PC-9 (cell line): ENCODE data around the gene RTF2. TPM values are rescaled to one million over a fixed set of nuclear protein-coding genes. Genes with fewer than 3 reads are reported as not detected.
A peak's percentile ranks its signal among the peaks of the same experiment; 100 is the strongest.

Source experiments
- Bru-seq: library from RNA; stranded (reverse); fragments of 400-500 nt; gene quantifications from one replicate; lab custom pipeline; 2021; lab: Mats Ljungman, UMichigan
- BruChase-seq, 2 experiments: library from RNA; stranded (reverse); fragments of 400-500 nt; gene quantifications; one replicate each; lab custom pipeline; 2021; lab: Mats Ljungman, UMichigan
- BruUV-seq: library from RNA; stranded (reverse); fragments of 400-500 nt; replicated peaks from 2 replicates; lab custom pipeline; 2021; lab: Mats Ljungman, UMichigan
- CTCF ChIA-PET: fragments of 300-600 bp; sonication (Branson Sonifier 250); formaldehyde crosslinking; loops from one replicate; lab custom pipeline; 2022; ENCODE audit warnings: antibody characterized with exemption; lab: Charles Lee
- POLR2A ChIA-PET: fragments of 300-600 bp; sonication (Branson Sonifier 250); formaldehyde crosslinking; loops from one replicate; lab custom pipeline; 2022; ENCODE audit warnings: antibody characterized with exemption; ENCODE audit not compliant: unreplicated experiment; lab: Charles Lee
- DNase-seq, 2 experiments: peaks; one replicate each; pipeline versions ENCODE4 v3.0.0 to v3.0.0-alpha.2; 2015 to 2022; ENCODE audit warnings: mixed read lengths in 1 of 2
- H2AFZ ChIP-seq: fragments of 200-600 bp; sonication (generic); 2 replicates; pipeline ENCODE4 v1.8.1; 2017; ENCODE audit warnings: antibody characterized with exemption
- H3F3A ChIP-seq: fragments of 200-600 bp; sonication (generic); 2 replicates; pipeline ENCODE4 v1.8.1; 2017; ENCODE audit warnings: antibody characterized with exemption, mild to moderate bottlenecking, low read depth; ENCODE audit not compliant: insufficient read depth
- H3K27ac ChIP-seq: fragments of 200-600 bp; sonication (generic); 2 replicates; pipeline ENCODE4 v1.6.1; 2016; ENCODE audit warnings: mixed run types
- H3K27me3 ChIP-seq: fragments of 200-600 bp; sonication (generic); 2 replicates; pipeline ENCODE4 v1.6.1; 2016; ENCODE audit warnings: low read depth, mixed run types; ENCODE audit not compliant: insufficient read depth
- H3K36me3 ChIP-seq: fragments of 200-600 bp; sonication (generic); 2 replicates; pipeline ENCODE4 v1.6.1; 2016; ENCODE audit warnings: low read depth, mixed run types
- H3K4me1 ChIP-seq: fragments of 200-600 bp; sonication (generic); replicated peaks from 2 replicates; pipeline ENCODE4 v1.6.1; 2016; ENCODE audit warnings: mixed run types; ENCODE audit not compliant: insufficient read depth
- H3K4me2 ChIP-seq: fragments of 200-600 bp; sonication (generic); 2 replicates; pipeline ENCODE4 v1.6.1; 2017; ENCODE audit warnings: mixed run types
- H3K4me3 ChIP-seq: fragments of 200-600 bp; sonication (generic); 2 replicates; pipeline ENCODE4 v1.6.1; 2016; ENCODE audit warnings: mixed run types
- H3K79me2 ChIP-seq: fragments of 200-600 bp; sonication (generic); 2 replicates; pipeline ENCODE4 v1.6.1; 2017; ENCODE audit warnings: low read depth, mixed run types
- H3K9me2 ChIP-seq: fragments of 200-600 bp; sonication (generic); 2 replicates; pipeline ENCODE4 v1.8.1; 2017; ENCODE audit warnings: mild to moderate bottlenecking; ENCODE audit not compliant: insufficient read depth
- H3K9me3 ChIP-seq: fragments of 200-600 bp; sonication (generic); 2 replicates; pipeline ENCODE4 v1.8.1; 2016; ENCODE audit warnings: low read depth; ENCODE audit not compliant: insufficient read depth
- H4K20me1 ChIP-seq: fragments of 200-600 bp; sonication (generic); 2 replicates; pipeline ENCODE4 v1.8.1; 2017; ENCODE audit not compliant: insufficient read depth
- CTCF ChIP-seq: fragments of 200-600 bp; sonication (generic); conservative IDR thresholded peaks from 2 replicates; pipeline ENCODE4 v1.6.1; 2017; ENCODE audit warnings: mixed run types, antibody characterized with exemption, mild to moderate bottlenecking, moderate library complexity
- EZH2 ChIP-seq: fragments of 200-600 bp; sonication (generic); IDR thresholded peaks from 2 replicates; pipeline ENCODE4 v1.8.0; 2017; ENCODE audit warnings: antibody characterized with exemption, low read depth
- intact Hi-C: fragments of 100-400 bp; cut with micrococcal nuclease; formaldehyde crosslinking; loops from one replicate; pipeline ENCODE4 v1.10.0; 2022; ENCODE audit not compliant: unreplicated experiment
- long read RNA-seq: library from polyadenylated mRNA; stranded (forward); transcript quantifications from one replicate; pipeline ENCODE4 v2.0.0, GENCODE V29; 2022
- total RNA-seq: library from RNA; stranded (reverse); gene quantifications from 2 replicates; pipeline ENCODE4 v1.2.3, GENCODE V29; 2021

Gene RTF2
- total RNA-seq: 96.2 and 108 TPM in 2 replicates
- percentile 87 among the genes with signal in this experiment for Bru-seq, nascent RNA
- BruChase-seq, experiment 1, labeled RNA remaining after a 2-hour chase: percentile 77 among the genes with signal in this experiment
- percentile 83 among the genes with signal in this experiment for BruChase-seq, experiment 2, labeled RNA remaining after a 6-hour chase
- long read RNA-seq, transcript RTF2-202 (9 exons, 2,212 nt): major isoform, 299 of 318 reads
- long read RNA-seq, partial matches to known transcripts: 2 of 318 reads
- long read RNA-seq, other reads (novel, unspliced or antisense): 9 of 318 reads

GRCh38 chr20:56468316-56469076 lies at the start of gene RTF2:
Gene RTF2 (plus strand): TSS chr20:56468627. CDS start chr20:56468698, 71 bp downstream.
- H3K9me3 ChIP-seq: no peaks in the 10 kb centered on the region
- peak; percentile 84 to 96 for DNase-seq
- peak within 1 kb of the TSS; percentile 95 for H3K4me2 ChIP-seq
- TF ChIP-seq EZH2 (no peak), CTCF (no peak)
- peak within 1 kb of the TSS; percentile 92 for H2AFZ ChIP-seq
- no peaks in the 10 kb centered on the region; the same call in 1 of the 2 replicates for H3F3A ChIP-seq
- BruUV-seq: TSS peak; percentile 61
- H3K9me2 ChIP-seq: no peaks in the 10 kb centered on the region
- ChIA-PET POLR2A (no interaction called here), CTCF (no interaction called here)
- no peaks in the 10 kb centered on the region; the same call in 1 of the 2 replicates for H3K27me3 ChIP-seq
- no peaks in the 10 kb centered on the region for H4K20me1 ChIP-seq
- intact Hi-C loops: loop anchor here (2.0 kb wide), 2 partner anchors 68 to 76 kb away; partner anchors contain the start of genes AURKA and CSTF1
- H3K79me2 ChIP-seq: peaks cover 26% of the 10 kb centered on the region
- peaks cover 6% of the 10 kb centered on the region; the same call in 1 of the 2 replicates for H3K36me3 ChIP-seq
- H3K4me3 ChIP-seq: peak within 1 kb of the TSS; percentile 86
- 0 out of 2 replicates have a peak within 1 kb of the TSS, but pooled peaks have one; percentile 16 for H3K27ac ChIP-seq
- peaks cover 17% of the 10 kb centered on the region for H3K4me1 ChIP-seq

- no peak for DNase-seq
- ChIA-PET POLR2A (no interaction called here), CTCF (no interaction called here)
- peaks cover 35% of the 10 kb centered on the region for H3K4me1 ChIP-seq
- H3K9me3 ChIP-seq: no peaks in the 10 kb centered on the region
- no peak overlapping the region for H2AFZ ChIP-seq
- no peaks in the 10 kb centered on the region for H3K79me2 ChIP-seq
- no peaks in the 10 kb centered on the region for H3K36me3 ChIP-seq
- peaks cover 11% of the 10 kb centered on the region; the same call in 1 of the 2 replicates for H3F3A ChIP-seq
- no peaks in the 10 kb centered on the region for H3K9me2 ChIP-seq
- BruUV-seq: no TSS peak
- H3K4me3 ChIP-seq: no peak overlapping the region
- H3K4me2 ChIP-seq: no peak overlapping the region
- no peak for TF ChIP-seq CTCF
- no peak for TF ChIP-seq EZH2
- no peak overlapping the region for H3K27ac ChIP-seq
- intact Hi-C loops: no loop called here
- no peaks in the 10 kb centered on the region for H3K27me3 ChIP-seq
- no peaks in the 10 kb centered on the region for H4K20me1 ChIP-seq
These were observed 48.4 kb upstream of the RTF2 start for GRCh38 chr20:56420028-56420427.

- no peaks in the 10 kb centered on the region for H3K9me2 ChIP-seq
- H3K9me3 ChIP-seq: no peaks in the 10 kb centered on the region
- no peaks in the 10 kb centered on the region for H3K36me3 ChIP-seq
- H3K27me3 ChIP-seq: no peaks in the 10 kb centered on the region
- no peak overlapping the region for H3K4me2 ChIP-seq
- intact Hi-C loops: no loop called here
- no peak overlapping the region for H3K4me3 ChIP-seq
- no peaks in the 10 kb centered on the region for H4K20me1 ChIP-seq
- H3K27ac ChIP-seq: no peak overlapping the region
- ChIA-PET POLR2A (no interaction called here), CTCF (no interaction called here)
- no peaks in the 10 kb centered on the region for H3K79me2 ChIP-seq
- DNase-seq: no peak
- H3F3A ChIP-seq: peaks cover 11% of the 10 kb centered on the region; the same call in 1 of the 2 replicates
- no TSS peak for BruUV-seq
- H3K4me1 ChIP-seq: peaks cover 35% of the 10 kb centered on the region
- TF ChIP-seq CTCF (no peak), EZH2 (no peak)
- no peak overlapping the region for H2AFZ ChIP-seq
These were observed 47.3 kb upstream of the RTF2 start for GRCh38 chr20:56420940-56421688.
